ENCODE data around the gene MXD3.
"Not testable (repeated sequence)": the region's sequence is repeated elsewhere in the genome, so short reads cannot be mapped to it uniquely, and the experiment has no call there.

The MXD3 gene

DNA sequence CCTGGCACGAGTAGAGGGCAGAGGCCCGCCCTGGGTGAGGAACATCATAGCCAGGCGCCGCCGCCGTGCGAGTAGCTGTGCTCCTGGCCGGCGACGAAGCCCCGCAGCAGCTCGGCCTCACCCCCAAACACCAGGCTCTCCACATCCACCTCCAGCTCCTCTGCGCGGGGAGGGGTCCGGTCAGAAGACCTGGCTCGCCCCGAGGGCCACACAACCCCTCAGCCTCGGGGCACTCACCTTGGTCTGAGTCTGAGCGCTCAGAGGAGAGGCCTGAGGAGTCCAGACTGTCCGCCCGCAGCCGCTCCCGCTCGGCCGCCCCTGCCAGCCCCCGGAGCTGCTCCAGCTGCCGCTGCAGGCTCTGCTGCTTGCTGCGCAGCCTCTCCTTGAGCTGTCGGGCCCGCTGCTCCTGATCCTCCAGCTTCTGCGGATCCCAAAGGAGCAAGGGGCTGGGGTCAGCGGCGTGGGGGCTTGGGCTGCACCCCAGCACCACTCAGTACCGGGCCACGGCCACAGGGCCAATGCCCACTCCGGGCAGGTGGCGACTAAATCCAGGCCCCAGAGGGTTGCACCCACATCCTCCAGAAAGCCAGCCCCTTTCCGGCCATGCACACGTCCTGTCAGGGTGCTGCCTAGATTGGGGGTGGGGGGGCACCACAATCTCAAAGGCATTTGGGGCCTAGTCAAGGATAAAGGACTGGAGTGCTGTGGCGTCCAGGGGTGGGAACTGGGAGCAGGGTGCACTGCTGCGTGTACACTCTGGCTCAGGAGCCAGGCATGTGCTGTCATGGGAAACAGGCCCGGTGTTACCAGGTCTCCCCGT lies 3.9 kb downstream of the MXD3 start:
- Histone ChIP-seq H3K36me3 (ENCODE audit: control insufficient read depth, insufficient read depth, low read length) (peaks cover 25% of the 10 kb centered on the region), H3K9ac (ENCODE audit: low read depth, low read length) (no peak overlapping the region), H3K4me1 (ENCODE audit: control insufficient read depth, insufficient read depth, low read length) (peaks cover 9% of the 10 kb centered on the region; the same call in 1 of the 2 replicates), H3K9me3 (ENCODE audit: control insufficient read depth, insufficient read depth, low read length) (no peaks in the 10 kb centered on the region), H3K27me3 (ENCODE audit: control insufficient read depth, insufficient read depth, low read length) (no peaks in the 10 kb centered on the region), H3K4me3 (ENCODE audit: low read depth, low read length) (no peak overlapping the region), H3K27ac (ENCODE audit: low read depth, low read length) (no peak overlapping the region)

DNA sequence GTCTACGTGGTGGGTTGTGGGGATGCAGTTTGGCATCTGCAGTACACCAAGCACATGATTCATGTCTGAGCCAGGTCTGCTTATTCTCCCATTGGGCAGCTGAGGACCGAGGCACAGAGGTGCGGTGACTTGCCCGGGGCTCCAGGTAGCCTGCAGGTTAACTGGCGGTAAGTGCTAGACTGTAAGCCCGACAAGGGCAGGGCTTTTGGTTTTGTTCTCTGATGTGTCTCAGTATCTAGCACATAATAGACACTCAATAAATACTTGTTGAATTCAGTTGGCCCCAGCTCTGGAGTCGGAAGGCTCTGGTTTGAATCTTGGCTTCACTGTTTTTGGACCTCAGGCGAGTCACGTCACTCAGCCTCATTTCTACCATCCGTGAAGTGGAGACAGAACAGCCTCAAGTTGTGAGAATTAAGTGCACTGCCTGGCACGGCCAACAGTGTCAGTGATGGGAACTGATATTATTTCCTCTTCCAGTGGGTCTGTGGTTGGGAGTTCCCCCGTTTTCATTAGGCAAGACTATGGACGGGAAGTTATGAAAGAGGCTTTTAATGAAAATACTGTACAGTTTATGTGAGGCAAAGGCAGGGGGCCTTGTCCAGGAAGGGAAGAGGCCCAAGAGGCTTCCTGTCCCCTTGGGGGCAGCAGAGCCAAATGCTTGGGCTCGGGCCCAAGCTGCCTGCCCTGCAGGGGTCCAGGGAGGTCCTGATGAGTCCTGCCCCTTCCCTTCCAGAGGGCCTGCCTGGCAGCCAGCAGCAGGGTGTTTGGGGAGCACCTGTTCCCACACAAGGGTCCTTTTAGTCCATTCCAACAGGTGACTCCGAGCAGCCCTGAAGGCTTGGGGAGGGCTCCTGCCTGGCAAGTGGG lies 4.8 kb downstream of the MXD3 start:
- H3K9ac ChIP-seq (ENCODE audit: low read depth, low read length): no peak overlapping the region
- no peak overlapping the region for H3K27ac ChIP-seq (ENCODE audit: low read depth, low read length)
- no peaks in the 10 kb centered on the region for H3K27me3 ChIP-seq (ENCODE audit: control insufficient read depth, insufficient read depth, low read length)
- H3K9me3 ChIP-seq (ENCODE audit: control insufficient read depth, insufficient read depth, low read length): no peaks in the 10 kb centered on the region
- peaks cover 9% of the 10 kb centered on the region; the same call in 1 of the 2 replicates for H3K4me1 ChIP-seq (ENCODE audit: control insufficient read depth, insufficient read depth, low read length)
- peaks cover 25% of the 10 kb centered on the region for H3K36me3 ChIP-seq (ENCODE audit: control insufficient read depth, insufficient read depth, low read length)
- no peak overlapping the region for H3K4me3 ChIP-seq (ENCODE audit: low read depth, low read length)

DNA sequence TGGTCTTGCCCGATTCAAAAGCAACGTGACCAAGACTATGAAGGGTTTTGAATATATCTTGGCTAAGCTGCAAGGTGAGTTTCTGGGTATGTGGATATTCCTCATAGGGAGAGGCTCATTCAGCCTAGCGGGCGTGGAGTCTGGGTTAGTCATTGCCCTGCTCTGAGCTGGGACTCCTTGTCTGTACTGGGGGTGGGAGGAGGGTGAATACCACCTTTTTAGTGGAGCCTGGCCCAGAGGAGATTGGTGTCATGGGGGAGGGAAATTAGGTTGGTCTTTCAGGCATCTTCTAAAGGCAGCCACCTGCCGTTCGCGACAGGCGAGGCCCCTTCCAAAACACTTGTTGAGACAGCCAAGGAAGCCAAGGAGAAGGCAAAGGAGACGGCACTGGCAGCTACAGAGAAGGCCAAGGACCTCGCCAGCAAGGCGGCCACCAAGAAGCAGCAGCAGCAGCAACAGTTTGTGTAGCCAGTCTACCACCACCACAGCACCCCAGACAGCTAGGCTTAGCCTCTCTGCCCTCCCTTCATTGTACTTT lies 5.5 kb downstream of the MXD3 start:
- not testable (repeated sequence) for H3K27me3 ChIP-seq (ENCODE audit: control insufficient read depth, insufficient read depth, low read length); H3K9me3 ChIP-seq (ENCODE audit: control insufficient read depth, insufficient read depth, low read length); H3K4me3 ChIP-seq (ENCODE audit: low read depth, low read length); H3K27ac ChIP-seq (ENCODE audit: low read depth, low read length); H3K9ac ChIP-seq (ENCODE audit: low read depth, low read length); H3K4me1 ChIP-seq (ENCODE audit: control insufficient read depth, insufficient read depth, low read length)
- H3K36me3 ChIP-seq (ENCODE audit: control insufficient read depth, insufficient read depth, low read length): peaks cover 31% of the 10 kb centered on the region

DNA sequence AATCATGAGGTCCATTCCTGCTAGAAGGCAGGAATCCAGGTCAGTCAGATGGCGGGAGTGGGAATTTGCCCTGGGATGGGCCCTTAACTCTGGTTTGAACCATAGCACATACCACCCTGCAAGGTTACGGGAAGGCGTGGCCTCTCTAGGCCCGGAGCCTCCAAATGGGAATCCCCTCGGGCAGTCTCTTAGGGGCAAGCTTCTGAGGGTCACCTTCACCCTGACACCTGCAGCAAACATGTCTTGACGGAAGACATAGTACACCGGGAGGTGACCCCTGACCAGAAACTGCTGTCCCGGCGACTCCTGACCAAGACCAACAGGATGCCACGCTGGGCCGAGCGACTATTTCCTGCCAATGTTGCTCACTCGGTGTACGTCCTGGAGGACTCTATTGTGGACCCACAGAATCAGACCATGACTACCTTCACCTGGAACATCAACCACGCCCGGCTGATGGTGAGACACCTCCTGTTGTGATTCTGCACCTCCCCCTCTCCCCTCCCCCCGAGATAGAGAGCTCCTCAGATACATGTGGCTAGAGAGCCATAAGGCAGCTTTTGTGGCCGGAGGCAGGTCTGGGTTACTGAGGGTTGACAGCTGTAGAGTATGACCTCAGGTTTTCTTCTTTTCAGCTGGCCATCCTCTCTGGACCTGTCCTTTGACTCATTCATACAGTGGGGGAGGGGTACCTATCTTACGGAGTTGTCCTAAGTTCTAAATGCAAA lies 7.1 kb downstream of the MXD3 start:
- H3K4me1 ChIP-seq (ENCODE audit: control insufficient read depth, insufficient read depth, low read length): 0 out of 2 replicates have a peak, but pooled peaks cover 2% of the 10 kb centered on the region
- H3K9ac ChIP-seq (ENCODE audit: low read depth, low read length): peak overlapping the region; percentile 82
- no peaks in the 10 kb centered on the region for H3K27me3 ChIP-seq (ENCODE audit: control insufficient read depth, insufficient read depth, low read length)
- H3K27ac ChIP-seq (ENCODE audit: low read depth, low read length): peak overlapping the region; percentile 76
- H3K4me3 ChIP-seq (ENCODE audit: low read depth, low read length): peak overlapping the region; percentile 96
- peaks cover 33% of the 10 kb centered on the region for H3K36me3 ChIP-seq (ENCODE audit: control insufficient read depth, insufficient read depth, low read length)
- no peaks in the 10 kb centered on the region for H3K9me3 ChIP-seq (ENCODE audit: control insufficient read depth, insufficient read depth, low read length)

DNA sequence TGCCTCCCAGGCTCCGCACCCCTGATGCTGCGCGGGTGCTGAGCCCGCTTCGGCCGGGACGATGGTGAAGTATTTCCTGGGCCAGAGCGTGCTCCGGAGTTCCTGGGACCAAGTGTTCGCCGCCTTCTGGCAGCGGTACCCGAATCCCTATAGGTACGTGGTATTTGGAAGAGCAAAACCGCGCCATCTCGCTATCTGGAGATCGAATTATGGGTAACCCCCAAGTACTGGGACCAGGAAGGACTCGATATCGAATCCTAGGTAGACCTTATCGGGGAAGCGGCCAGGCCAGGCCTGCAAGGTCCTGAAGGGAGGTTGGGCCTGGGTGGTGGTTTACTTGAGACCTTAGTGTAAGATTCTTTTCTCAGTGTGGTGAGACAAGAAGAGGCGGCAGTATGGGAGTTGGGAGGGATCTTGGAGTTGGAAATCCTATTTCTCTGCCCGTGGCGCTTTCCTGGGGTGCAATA lies 7.7 kb downstream of the MXD3 start:
- peaks cover 33% of the 10 kb centered on the region for H3K36me3 ChIP-seq (ENCODE audit: control insufficient read depth, insufficient read depth, low read length)
- H3K4me3 ChIP-seq (ENCODE audit: low read depth, low read length): peak overlapping the region; percentile 96
- H3K4me1 ChIP-seq (ENCODE audit: control insufficient read depth, insufficient read depth, low read length): 0 out of 2 replicates have a peak, but pooled peaks cover 2% of the 10 kb centered on the region
- H3K27ac ChIP-seq (ENCODE audit: low read depth, low read length): peak overlapping the region; percentile 76
- peak overlapping the region; percentile 82 for H3K9ac ChIP-seq (ENCODE audit: low read depth, low read length)
- H3K9me3 ChIP-seq (ENCODE audit: control insufficient read depth, insufficient read depth, low read length): no peaks in the 10 kb centered on the region
- H3K27me3 ChIP-seq (ENCODE audit: control insufficient read depth, insufficient read depth, low read length): no peaks in the 10 kb centered on the region

DNA sequence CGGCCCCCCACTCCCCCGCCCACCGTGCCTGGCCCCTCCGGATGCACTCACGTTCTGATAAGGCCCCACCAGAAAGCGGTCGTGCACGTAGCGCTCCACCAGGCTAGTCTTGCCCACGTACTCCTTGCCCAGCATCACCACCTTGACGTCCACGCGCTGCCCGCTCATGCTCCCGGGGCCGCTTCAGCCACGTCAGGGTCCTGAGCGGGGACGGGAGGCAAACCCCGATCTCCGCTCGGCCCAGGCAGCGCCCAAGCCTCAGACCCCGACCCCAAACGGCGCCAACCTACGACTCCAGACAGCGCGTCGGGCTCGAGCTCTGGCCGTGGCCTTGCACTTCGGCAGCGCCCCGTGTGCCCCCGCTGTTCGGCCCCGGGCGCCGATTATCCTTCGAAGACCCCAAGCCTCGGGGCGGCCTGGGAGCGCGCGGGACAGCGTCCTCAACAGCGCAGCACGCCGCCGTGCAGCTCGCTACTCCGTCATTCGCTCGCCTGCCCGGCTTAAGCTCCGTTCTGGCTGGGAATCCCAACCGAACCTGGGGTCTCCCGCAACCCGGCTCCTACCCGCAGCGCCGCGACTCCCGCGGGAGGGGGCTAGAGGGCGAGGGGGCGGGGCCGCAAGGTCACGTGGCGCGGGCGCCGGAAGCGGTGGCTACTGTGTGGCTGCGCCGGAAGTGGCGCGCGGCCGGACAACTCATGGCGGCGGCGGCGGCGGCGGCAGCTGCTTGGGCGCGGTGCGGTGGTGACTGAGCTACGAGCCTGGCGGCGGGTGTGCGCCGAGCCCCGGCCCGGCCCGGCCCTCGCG lies 8.4 kb downstream of the MXD3 start, which contains the start of the genes PRELID1 and RAB24:
Gene PRELID1, plus strand, starts transcription at position 679 of the 804 bp plus-strand sequence. CDS start 187 bp downstream, outside the sequence.
Gene RAB24, minus strand, starts transcription at position 599 of the 804 bp plus-strand sequence. Its CDS starts 431 bp downstream, at position 168.
- peak within 1 kb of the TSS; percentile 76 for H3K27ac ChIP-seq (ENCODE audit: low read depth, low read length)
- H3K27me3 ChIP-seq (ENCODE audit: control insufficient read depth, insufficient read depth, low read length): no peaks in the 10 kb centered on the region
- no peaks in the 10 kb centered on the region for H3K9me3 ChIP-seq (ENCODE audit: control insufficient read depth, insufficient read depth, low read length)
- peak within 1 kb of the TSS; percentile 96 for H3K4me3 ChIP-seq (ENCODE audit: low read depth, low read length)
- peak within 1 kb of the TSS; percentile 82 for H3K9ac ChIP-seq (ENCODE audit: low read depth, low read length)
- H3K36me3 ChIP-seq (ENCODE audit: control insufficient read depth, insufficient read depth, low read length): peaks cover 36% of the 10 kb centered on the region
- H3K4me1 ChIP-seq (ENCODE audit: control insufficient read depth, insufficient read depth, low read length): 0 out of 2 replicates have a peak, but pooled peaks cover 2% of the 10 kb centered on the region

DNA sequence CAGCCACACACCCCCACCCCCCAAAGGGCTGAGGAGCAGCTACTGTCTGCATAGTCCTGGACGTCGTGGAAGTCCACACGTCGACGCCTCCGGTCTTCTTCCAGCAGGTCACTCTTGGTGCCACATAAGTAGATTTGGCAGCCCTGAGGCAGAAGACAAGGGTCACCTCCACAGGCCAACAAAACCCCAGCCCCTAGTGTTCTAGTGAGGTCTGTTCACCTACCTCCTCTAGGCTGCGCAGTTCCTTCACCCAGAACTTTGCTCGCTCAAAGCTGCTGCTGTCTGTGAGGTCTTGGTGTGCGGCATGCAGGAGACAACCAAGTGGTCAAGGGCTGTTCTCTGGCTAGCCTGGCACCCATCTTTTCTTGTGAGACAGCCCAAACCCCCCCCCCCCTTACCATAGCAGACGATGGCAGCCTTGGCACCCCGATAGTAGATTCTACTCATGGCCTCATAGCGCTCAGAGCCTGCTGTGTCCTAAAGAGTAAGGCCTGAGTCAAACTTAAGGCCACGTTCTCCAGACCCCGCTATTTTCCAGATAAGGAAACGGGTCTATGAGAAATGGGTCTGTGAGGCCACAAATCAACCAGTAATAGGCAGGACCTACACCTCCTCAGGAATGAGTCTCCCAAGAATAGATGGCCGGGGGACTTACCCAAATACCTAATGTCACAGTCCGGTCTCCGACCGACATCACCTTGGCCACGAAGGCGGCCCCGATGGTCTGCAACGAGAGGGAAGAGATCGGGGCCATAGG lies 9.2 kb downstream of the MXD3 start:
- Histone ChIP-seq H3K36me3 (ENCODE audit: control insufficient read depth, insufficient read depth, low read length) (peaks cover 42% of the 10 kb centered on the region), H3K4me3 (ENCODE audit: low read depth, low read length) (peak overlapping the region; percentile 96), H3K9me3 (ENCODE audit: control insufficient read depth, insufficient read depth, low read length) (no peaks in the 10 kb centered on the region), H3K9ac (ENCODE audit: low read depth, low read length) (no peak overlapping the region), H3K27ac (ENCODE audit: low read depth, low read length) (no peak overlapping the region), H3K4me1 (ENCODE audit: control insufficient read depth, insufficient read depth, low read length) (peaks cover 6% of the 10 kb centered on the region; the same call in 1 of the 2 replicates), H3K27me3 (ENCODE audit: control insufficient read depth, insufficient read depth, low read length) (no peaks in the 10 kb centered on the region)

DNA sequence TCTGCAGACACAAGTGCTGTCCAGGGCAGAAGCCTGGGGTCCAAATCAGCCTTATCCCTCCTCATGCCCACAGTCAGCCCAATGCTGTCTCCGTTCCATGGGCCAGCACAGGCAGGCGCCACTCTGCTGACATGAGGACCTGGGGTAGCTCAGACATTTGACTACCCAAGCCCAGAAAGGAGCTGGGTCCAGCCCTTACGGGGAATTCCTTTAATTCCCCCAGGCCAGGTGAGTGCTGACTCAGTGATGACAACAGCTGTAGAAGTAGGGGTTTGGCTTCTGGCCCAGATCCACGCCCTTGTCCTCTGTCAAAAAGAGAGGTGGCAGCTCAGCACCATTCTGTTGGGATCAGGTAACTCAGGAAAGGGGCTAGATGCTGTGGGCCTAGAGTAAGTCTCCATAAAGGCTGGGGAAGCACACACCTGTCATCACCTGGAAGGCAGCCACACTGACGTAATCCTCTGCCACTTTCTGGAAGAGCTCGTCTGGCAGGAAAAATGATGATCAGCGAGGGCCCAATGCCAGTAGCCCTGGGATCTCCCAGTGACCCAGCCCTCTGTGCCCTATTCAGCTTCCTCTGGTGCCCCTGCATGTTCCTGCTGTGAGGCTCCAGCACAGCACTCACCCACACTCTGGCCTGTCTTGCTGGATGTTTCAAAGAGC lies 10.1 kb downstream of the MXD3 start:
- Histone ChIP-seq H3K27ac (ENCODE audit: low read depth, low read length) (no peak overlapping the region), H3K4me3 (ENCODE audit: low read depth, low read length) (no peak overlapping the region), H3K4me1 (ENCODE audit: control insufficient read depth, insufficient read depth, low read length) (peaks cover 6% of the 10 kb centered on the region; the same call in 1 of the 2 replicates), H3K36me3 (ENCODE audit: control insufficient read depth, insufficient read depth, low read length) (peaks cover 46% of the 10 kb centered on the region), H3K9ac (ENCODE audit: low read depth, low read length) (no peak overlapping the region), H3K9me3 (ENCODE audit: control insufficient read depth, insufficient read depth, low read length) (no peaks in the 10 kb centered on the region), H3K27me3 (ENCODE audit: control insufficient read depth, insufficient read depth, low read length) (no peaks in the 10 kb centered on the region)

DNA sequence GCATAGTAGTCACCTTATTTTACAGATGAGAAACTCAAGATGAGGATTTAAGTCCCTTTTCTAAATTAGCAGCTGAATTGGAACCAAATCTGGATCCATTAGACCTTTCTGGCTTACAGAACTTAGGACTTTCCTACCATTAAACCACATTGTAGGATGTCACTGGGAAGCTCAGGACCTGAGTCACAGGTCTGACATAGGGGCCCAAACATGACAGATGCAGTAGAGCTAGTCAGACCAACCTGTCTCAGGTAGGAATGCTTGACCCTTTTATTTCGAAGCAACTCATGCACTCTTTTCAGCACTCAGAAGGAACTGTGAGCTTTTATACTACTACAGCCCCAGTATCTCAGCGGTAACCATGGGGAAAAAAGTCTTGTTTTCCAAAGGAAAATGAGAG lies 10.7 kb downstream of the MXD3 start:
- no peaks in the 10 kb centered on the region for H3K9me3 ChIP-seq (ENCODE audit: control insufficient read depth, insufficient read depth, low read length)
- H3K4me3 ChIP-seq (ENCODE audit: low read depth, low read length): no peak overlapping the region
- peaks cover 6% of the 10 kb centered on the region; the same call in 1 of the 2 replicates for H3K4me1 ChIP-seq (ENCODE audit: control insufficient read depth, insufficient read depth, low read length)
- peaks cover 46% of the 10 kb centered on the region for H3K36me3 ChIP-seq (ENCODE audit: control insufficient read depth, insufficient read depth, low read length)
- H3K27ac ChIP-seq (ENCODE audit: low read depth, low read length): peak overlapping the region; percentile 18
- no peak overlapping the region for H3K9ac ChIP-seq (ENCODE audit: low read depth, low read length)
- H3K27me3 ChIP-seq (ENCODE audit: control insufficient read depth, insufficient read depth, low read length): no peaks in the 10 kb centered on the region
